MM.1S (cell line): Measurements from ENCODE around the gene DYNC2H1.

Source experiments
- CTCF ChIP-seq: fragments of 300-600 bp; sonication (generic); IDR thresholded peaks from 2 replicates; pipeline ENCODE4 v1.5.1; 2016; ENCODE audit warnings: antibody characterized with exemption, low read length, mixed read lengths
- EZH2 ChIP-seq: fragments of 300-600 bp; sonication (generic); optimal IDR thresholded peaks from 2 replicates; pipeline ENCODE3; 2017; ENCODE audit warnings: low read depth, mild to moderate bottlenecking, antibody characterized with exemption, low read length, mixed read lengths
- EZH2phosphoT487 ChIP-seq: fragments of 300-600 bp; sonication (generic); IDR thresholded peaks from 2 replicates; pipeline ENCODE4 v1.6.1; 2018; ENCODE audit warnings: antibody characterized with exemption, low read length

GRCh38 chr11:103528046-103528445 lies 418.8 kb downstream of the DYNC2H1 start:
- TF ChIP-seq EZH2 (no peak), CTCF (no peak), EZH2phosphoT487 (no peak)
